Measurements from ENCODE around the gene ACOX2. TPM values are rescaled to one million over a fixed set of nuclear protein-coding genes. Genes with fewer than 3 reads are reported as not detected.

The ACOX2 gene
- total and polyA plus RNA-seq, 2 of the 13 experiments (the other 11 are each of a cell fraction or from before 2014, with no cell fraction given), result 42.6 to 98.5 TPM

GRCh38 chr3:58520403-58521335 is 16.3 kb downstream of the ACOX2 start (continued):
- no peak for TF ChIP-seq ZNF749 (CRISPR knock-in tag; IDR thresholded peaks at IDR 0.05; ENCODE audit: borderline replicate concordance)
- peak; percentile 69; the same call in 1 of the 2 replicates for TF ChIP-seq MYC (CRISPR knock-in tag; IDR thresholded peaks at IDR 0.05; ENCODE audit: borderline replicate concordance)
- peak; percentile 68; the same call in 1 of the 2 replicates for TF ChIP-seq ARNT2 (CRISPR knock-in tag; IDR thresholded peaks at IDR 0.05; ENCODE audit: low read depth)
- peak; percentile 84 for TF ChIP-seq ZNF607 (CRISPR knock-in tag; IDR thresholded peaks at IDR 0.05; ENCODE audit: borderline replicate concordance)
- no peak for TF ChIP-seq HCFC1 (IDR thresholded peaks at IDR 0.05; ENCODE audit: low read depth, low read length)
- no peak for TF ChIP-seq SRSF1 (optimal IDR thresholded peaks at IDR 0.05; ENCODE audit: low read depth, low read length)
- TF ChIP-seq DRAP1 (CRISPR knock-in tag; IDR thresholded peaks at IDR 0.05), result peak; percentile 43; the same call in 1 of the 2 replicates
- TF ChIP-seq ERF (CRISPR knock-in tag; IDR thresholded peaks at IDR 0.05), result peak; percentile 89
- TF ChIP-seq ZUFSP (CRISPR knock-in tag; IDR thresholded peaks at IDR 0.05; ENCODE audit: borderline replicate concordance), result no peak
- no peak for TF ChIP-seq ZNF839 (CRISPR knock-in tag; IDR thresholded peaks at IDR 0.05; ENCODE audit: borderline replicate concordance)
- peak; percentile 80; the same call in 1 of the 2 replicates for TF ChIP-seq ZNF772 (CRISPR knock-in tag; IDR thresholded peaks at IDR 0.05)
- no peak for TF ChIP-seq ARNT (IDR thresholded peaks at IDR 0.05)
- 0 out of 2 replicates have a peak, but pooled peaks have one; percentile 22 for TF ChIP-seq NCOA5 (CRISPR knock-in tag; IDR thresholded peaks at IDR 0.05)
- TF ChIP-seq ZNF788 (CRISPR knock-in tag; IDR thresholded peaks at IDR 0.05; ENCODE audit: borderline replicate concordance), result peak; percentile 77; the same call in 1 of the 2 replicates
- no peak for TF ChIP-seq ZNF17 (CRISPR knock-in tag; IDR thresholded peaks at IDR 0.05)
- no peak for TF ChIP-seq ZNF780A (CRISPR knock-in tag; IDR thresholded peaks at IDR 0.05)
- TF ChIP-seq HNF4G (IDR thresholded peaks at IDR 0.05; ENCODE audit: borderline replicate concordance, low read depth, low read length), result no peak
- 0 out of 2 replicates have a peak, but pooled peaks have one; percentile 32 for TF ChIP-seq HNF4G (CRISPR knock-in tag; IDR thresholded peaks at IDR 0.05; ENCODE audit: borderline replicate concordance, low read depth)
- TF ChIP-seq ZNF800 (CRISPR knock-in tag; IDR thresholded peaks at IDR 0.05), result no peak
- no peak for TF ChIP-seq ZNF282 (IDR thresholded peaks at IDR 0.05; ENCODE audit: partially characterized antibody)
- TF ChIP-seq THRA (CRISPR knock-in tag; IDR thresholded peaks at IDR 0.05; ENCODE audit: borderline replicate concordance), result peak; percentile 73
- TF ChIP-seq IRF9 (CRISPR knock-in tag; IDR thresholded peaks at IDR 0.05; ENCODE audit: borderline replicate concordance), result peak; percentile 85; the same call in 1 of the 2 replicates
